BE2C (cell line): Measurements from ENCODE around the gene CDH23.
A peak's percentile ranks its signal among the peaks of the same experiment; 100 is the strongest.

Experiments used
- DNase-seq: peaks from one replicate; pipeline ENCODE4 v3.0.0-alpha.2; 2020
- H3K27me3 ChIP-seq: fragments of 250-450 bp; sonication (Bioruptor Pico); 2 replicates; pipeline ENCODE4 v1.5.1; 2020; ENCODE audit warnings: mild to moderate bottlenecking
- H3K36me3 ChIP-seq: fragments of 250-450 bp; sonication (Bioruptor Pico); 2 replicates; pipeline ENCODE4 v1.5.1; 2020; ENCODE audit warnings: mild to moderate bottlenecking
- H3K4me1 ChIP-seq: fragments of 250-450 bp; sonication (Bioruptor Pico); 2 replicates; pipeline ENCODE4 v1.5.1; 2020
- H3K4me3 ChIP-seq: 2 replicates; pipeline ENCODE4 v1.5.1; 2011; ENCODE audit warnings: low read depth, low read length
- H3K9me3 ChIP-seq: fragments of 250-450 bp; sonication (Bioruptor Pico); 2 replicates; pipeline ENCODE4 v1.5.1; 2020
- TF ChIP-seq, protein P1 (sequence below): IDR thresholded peaks from 2 replicates; pipeline ENCODE4 v1.5.1; 2012; ENCODE audit warnings: mild to moderate bottlenecking, low read depth, low read length

Gene CDH23

DNA sequence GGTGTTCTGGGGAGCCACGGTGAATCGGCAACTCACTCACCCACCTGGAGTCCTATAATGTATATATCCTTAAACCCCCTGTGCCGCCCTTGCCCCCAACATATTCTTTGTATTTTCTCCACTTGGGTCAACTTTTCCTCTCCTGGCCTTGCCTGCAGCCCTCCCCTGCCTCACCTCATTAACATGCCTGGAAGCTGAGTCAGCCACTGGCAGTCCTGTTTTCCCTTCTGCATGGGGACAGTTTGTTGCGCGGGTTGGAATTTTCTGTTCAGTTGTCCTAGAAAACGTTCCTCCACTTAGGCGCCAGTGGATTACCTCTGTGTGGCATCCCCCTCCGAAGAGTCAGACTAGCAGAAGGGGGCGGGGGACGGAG, 225.4 kb downstream of the CDH23 start:
- Histone ChIP-seq H3K4me1 (peaks cover 13% of the 10 kb centered on the region), H3K4me3 (no peak overlapping the region), H3K27me3 (no peaks in the 10 kb centered on the region), H3K36me3 (no peaks in the 10 kb centered on the region), H3K9me3 (no peaks in the 10 kb centered on the region)
- DNase-seq, result peak; percentile 38
- TF ChIP-seq, protein P1, sequence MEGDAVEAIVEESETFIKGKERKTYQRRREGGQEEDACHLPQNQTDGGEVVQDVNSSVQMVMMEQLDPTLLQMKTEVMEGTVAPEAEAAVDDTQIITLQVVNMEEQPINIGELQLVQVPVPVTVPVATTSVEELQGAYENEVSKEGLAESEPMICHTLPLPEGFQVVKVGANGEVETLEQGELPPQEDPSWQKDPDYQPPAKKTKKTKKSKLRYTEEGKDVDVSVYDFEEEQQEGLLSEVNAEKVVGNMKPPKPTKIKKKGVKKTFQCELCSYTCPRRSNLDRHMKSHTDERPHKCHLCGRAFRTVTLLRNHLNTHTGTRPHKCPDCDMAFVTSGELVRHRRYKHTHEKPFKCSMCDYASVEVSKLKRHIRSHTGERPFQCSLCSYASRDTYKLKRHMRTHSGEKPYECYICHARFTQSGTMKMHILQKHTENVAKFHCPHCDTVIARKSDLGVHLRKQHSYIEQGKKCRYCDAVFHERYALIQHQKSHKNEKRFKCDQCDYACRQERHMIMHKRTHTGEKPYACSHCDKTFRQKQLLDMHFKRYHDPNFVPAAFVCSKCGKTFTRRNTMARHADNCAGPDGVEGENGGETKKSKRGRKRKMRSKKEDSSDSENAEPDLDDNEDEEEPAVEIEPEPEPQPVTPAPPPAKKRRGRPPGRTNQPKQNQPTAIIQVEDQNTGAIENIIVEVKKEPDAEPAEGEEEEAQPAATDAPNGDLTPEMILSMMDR, result no peak

DNA sequence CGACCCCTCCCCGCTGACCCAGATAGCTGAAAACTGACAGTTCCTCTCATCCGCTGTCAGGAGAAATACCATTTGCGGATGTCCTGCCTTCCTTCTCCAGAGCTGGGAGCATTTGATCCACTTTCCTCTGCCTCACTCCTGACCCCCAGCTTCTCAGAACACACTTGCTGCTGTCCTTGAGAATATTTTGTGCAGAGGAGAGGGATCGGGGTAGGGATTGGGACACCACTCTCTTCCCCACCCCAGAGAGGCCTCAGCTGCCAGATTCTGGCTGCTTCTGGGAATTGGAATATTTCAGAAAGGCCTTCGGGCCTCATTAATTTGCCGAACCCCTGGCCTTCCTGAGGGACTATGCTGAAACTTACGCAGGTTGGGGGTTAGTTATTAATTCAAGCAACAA, 225.9 kb downstream of the CDH23 start:
- H3K36me3 ChIP-seq, result no peaks in the 10 kb centered on the region
- H3K4me1 ChIP-seq, result peaks cover 13% of the 10 kb centered on the region
- H3K27me3 ChIP-seq, result no peaks in the 10 kb centered on the region
- DNase-seq, result no peak
- no peaks in the 10 kb centered on the region for H3K9me3 ChIP-seq
- TF ChIP-seq, protein P1, result no peak
- no peak overlapping the region for H3K4me3 ChIP-seq

DNA sequence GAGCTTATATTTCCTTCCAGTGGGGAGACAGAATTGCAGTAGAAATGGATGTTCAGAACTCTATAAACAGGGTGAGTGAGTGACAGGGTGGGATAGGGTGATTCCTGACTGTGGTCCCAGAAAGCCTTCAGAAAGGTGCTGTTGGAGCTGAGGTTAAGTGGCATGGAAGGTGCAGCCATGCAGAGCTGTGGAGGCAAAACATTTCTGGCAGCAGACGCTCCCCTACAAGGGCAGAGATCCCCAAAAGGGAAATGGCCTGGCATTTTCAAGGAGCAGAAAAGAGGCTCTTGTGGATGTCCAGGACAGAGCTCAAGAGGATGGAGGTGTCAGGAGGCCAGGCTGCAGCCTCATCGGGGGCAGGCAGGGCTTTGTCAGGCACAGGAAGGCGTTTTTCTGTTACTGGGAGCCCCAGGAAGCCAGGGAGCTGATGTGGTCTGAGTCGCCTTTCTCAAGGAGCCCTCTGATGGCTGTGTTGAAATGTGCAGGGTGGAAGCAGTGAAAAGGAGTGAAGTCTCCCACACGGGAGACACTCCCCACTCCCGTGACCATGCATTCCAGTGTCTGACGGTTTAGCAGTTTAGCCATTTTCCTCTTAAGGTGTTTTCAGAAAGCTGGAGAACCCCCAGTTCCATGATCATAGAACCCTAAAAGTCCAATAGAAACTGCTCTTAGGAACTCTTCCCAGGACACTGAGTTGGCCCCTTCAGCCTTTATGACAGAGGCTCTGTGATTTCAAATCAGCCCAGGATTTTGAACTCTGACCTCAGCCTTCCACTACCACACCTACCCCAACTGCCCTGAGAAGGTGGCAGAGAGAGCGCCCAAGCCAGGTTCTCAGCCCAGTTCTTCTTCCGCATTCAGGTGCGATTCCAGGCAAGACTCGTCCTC, 226.6 kb downstream of the CDH23 start:
- Histone ChIP-seq H3K9me3 (no peaks in the 10 kb centered on the region), H3K27me3 (no peaks in the 10 kb centered on the region), H3K4me3 (no peak overlapping the region), H3K36me3 (no peaks in the 10 kb centered on the region), H3K4me1 (peaks cover 13% of the 10 kb centered on the region)
- TF ChIP-seq, protein P1, result no peak
- no peak for DNase-seq

DNA sequence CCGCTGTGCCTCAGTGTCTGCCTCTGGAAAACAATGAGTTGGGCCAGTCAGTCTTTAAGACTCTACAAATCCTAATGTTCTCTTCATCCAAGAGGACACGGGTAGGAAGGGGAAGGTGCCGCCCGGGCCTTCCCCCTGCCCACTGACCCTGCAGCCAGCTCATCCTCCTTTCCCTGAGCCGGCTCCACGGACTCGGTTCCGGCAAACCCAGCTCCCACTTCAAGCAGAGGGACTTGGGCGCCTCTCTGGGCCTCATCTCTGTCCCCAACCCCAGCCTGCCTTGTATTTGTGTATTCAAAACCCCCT, 227.2 kb downstream of the CDH23 start:
- Histone ChIP-seq H3K9me3 (no peaks in the 10 kb centered on the region), H3K27me3 (no peaks in the 10 kb centered on the region), H3K4me1 (peaks cover 13% of the 10 kb centered on the region), H3K36me3 (no peaks in the 10 kb centered on the region), H3K4me3 (no peak overlapping the region)
- TF ChIP-seq, protein P1, result no peak
- no peak for DNase-seq

DNA sequence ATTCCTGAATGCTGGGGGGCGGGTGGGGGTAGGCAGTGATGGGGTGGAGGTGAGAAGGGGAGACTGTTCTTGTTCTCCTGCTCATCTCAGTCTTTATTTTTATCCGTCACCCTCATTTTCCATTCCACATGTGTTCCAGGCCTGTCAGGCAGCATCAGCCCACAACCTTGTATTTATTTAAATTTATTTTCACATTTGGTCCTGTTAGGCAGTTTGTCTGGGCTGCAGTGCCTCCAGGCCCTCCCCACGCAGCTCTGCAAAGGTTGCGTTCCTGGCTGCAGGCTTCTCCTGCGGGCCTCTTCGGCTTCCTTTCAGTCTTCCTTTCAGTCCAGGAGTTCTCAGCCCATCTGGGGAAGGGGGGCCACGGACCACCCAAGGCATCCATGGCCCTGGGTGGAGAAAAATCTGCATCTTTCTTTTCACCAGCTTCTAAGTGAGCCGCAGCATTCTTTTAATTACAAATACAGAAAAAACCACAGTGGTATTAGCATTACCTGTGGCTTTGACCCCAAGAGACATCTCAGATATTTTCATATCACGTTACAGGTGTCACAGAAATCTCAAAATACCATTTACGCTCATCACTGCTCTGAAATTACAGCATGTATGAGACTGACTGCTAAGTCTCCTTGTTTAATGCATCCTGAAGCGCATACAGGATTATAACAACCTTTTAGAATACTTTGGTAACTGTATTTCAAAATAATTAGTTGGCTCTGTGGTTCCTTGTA, 228.9 kb downstream of the CDH23 start:
- no peak for DNase-seq
- Histone ChIP-seq H3K4me3 (no peak overlapping the region), H3K4me1 (peaks cover 13% of the 10 kb centered on the region), H3K27me3 (no peaks in the 10 kb centered on the region), H3K36me3 (no peaks in the 10 kb centered on the region), H3K9me3 (no peaks in the 10 kb centered on the region)
- TF ChIP-seq, protein P1, result no peak

DNA sequence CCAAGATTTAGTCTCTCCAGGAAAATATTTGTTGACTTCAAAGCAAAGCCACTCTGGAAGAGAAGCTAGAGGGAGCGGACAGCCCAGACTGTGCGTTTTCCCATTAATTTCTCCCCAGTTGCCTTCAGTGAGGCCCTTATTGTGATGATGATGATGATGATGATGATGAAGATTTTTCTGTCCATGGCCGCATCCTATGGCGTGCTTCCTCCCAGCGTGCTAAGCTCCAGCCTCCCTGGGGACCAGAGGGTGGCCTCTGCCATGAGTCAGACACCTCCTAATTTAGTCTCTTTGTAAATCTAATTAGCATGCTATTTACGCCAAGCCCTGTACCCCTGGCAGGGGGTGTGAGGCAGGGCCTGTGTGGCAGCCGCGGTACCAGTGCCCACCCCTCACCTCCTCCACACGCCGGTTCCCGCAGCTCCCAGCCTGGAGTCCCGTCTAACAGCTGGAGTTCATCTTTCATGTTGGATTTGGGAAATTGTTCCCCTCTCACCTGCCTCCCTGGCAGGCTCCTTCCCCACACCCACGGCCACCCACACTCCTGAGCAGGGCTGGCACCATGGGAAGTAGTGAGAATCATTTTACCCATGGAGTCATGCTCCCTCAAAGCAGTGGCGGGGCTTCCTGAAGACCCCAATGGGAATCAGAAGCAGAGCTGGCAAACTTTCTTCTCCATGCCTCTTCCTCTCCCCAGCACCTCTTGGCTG, 230.7 kb downstream of the CDH23 start:
- no peaks in the 10 kb centered on the region for H3K27me3 ChIP-seq
- peaks cover 2% of the 10 kb centered on the region for H3K4me1 ChIP-seq
- TF ChIP-seq, protein P1, result no peak
- H3K4me3 ChIP-seq, result no peak overlapping the region
- H3K9me3 ChIP-seq, result no peaks in the 10 kb centered on the region
- H3K36me3 ChIP-seq, result no peaks in the 10 kb centered on the region
- DNase-seq, result no peak
